ENCODE data around the gene GPS1. TPM values are rescaled to one million over a fixed set of nuclear protein-coding genes. Genes with fewer than 3 reads are reported as not detected.
A peak's percentile ranks its signal among the peaks of the same experiment; 100 is the strongest.

GPS1 gene
- polyA plus RNA-seq (2013, experiment 1 of 2), result 88.2 TPM
- polyA plus RNA-seq (2013, experiment 2 of 2), result 89.5 TPM

- Histone ChIP-seq H3K56ac (ENCODE audit: low read length) (peak within 1 kb of the TSS; percentile 91), H4K8ac (ENCODE audit: low read depth, low read length) (no peak within 1 kb of the TSS), H3K79me2 (ENCODE audit: control insufficient read depth, insufficient read depth, low read length) (peaks cover 7% of the 10 kb centered on the region), H3K18ac (ENCODE audit: low read length) (no peak within 1 kb of the TSS), H2BK15ac (replicated peaks; ENCODE audit: low read depth) (no peak within 1 kb of the TSS), H3K79me1 (ENCODE audit: low read length) (peaks cover 3% of the 10 kb centered on the region), H3K4me3 (ENCODE audit: low read length) (peak within 1 kb of the TSS; percentile 87), H4K5ac (ENCODE audit: low read length) (no peak within 1 kb of the TSS), H2BK5ac (ENCODE audit: low read length) (no peak within 1 kb of the TSS), H3K23ac (ENCODE audit: low read length) (peak within 1 kb of the TSS; percentile 89), H3K9ac (ENCODE audit: low read length) (peak within 1 kb of the TSS; percentile 84), H2AK5ac (ENCODE audit: low read length) (peak within 1 kb of the TSS; percentile 82), H3K4me1 (ENCODE audit: control insufficient read depth, low read depth, low read length) (no peaks in the 10 kb centered on the region), H2BK120ac (ENCODE audit: low read depth, low read length) (no peak within 1 kb of the TSS), H3K27ac (ENCODE audit: low read depth, low read length) (no peak within 1 kb of the TSS), H3K4me2 (ENCODE audit: low read length) (peak within 1 kb of the TSS; percentile 67), H3K36me3 (ENCODE audit: control insufficient read depth, insufficient read depth, low read length) (peaks cover 7% of the 10 kb centered on the region), H3K4ac (ENCODE audit: low read depth, low read length) (no peak within 1 kb of the TSS), H3K27me3 (ENCODE audit: insufficient read depth, low read length, poor library complexity) (no peaks in the 10 kb centered on the region)
- peak; percentile 53 for DNase-seq
- WGBS (ENCODE audit: extremely low coverage, insufficient coverage, low lambda C conversion rate), result no CpG with 5 or more reads among the region's 94 CpGs
Measured at GRCh38 chr17:82051776-82052637, at the start of gene GPS1, which contains the start of gene RFNG. Gene GPS1 (plus strand): TSS chr17:82051898. CDS start chr17:82051932, 34 bp downstream. Gene RFNG (minus strand): TSS chr17:82051811. CDS start chr17:82051766, 45 bp downstream.

- Histone ChIP-seq H3K36me3 (ENCODE audit: control insufficient read depth, insufficient read depth, low read length) (no peaks in the 10 kb centered on the region), H3K4me1 (ENCODE audit: control insufficient read depth, low read depth, low read length) (no peaks in the 10 kb centered on the region), H3K79me1 (ENCODE audit: low read length) (peaks cover 2% of the 10 kb centered on the region), H3K27me3 (ENCODE audit: insufficient read depth, low read length, poor library complexity) (no peaks in the 10 kb centered on the region), H4K5ac (ENCODE audit: low read length) (no peak overlapping the region), H2BK120ac (ENCODE audit: low read depth, low read length) (no peak overlapping the region), H4K8ac (ENCODE audit: low read depth, low read length) (no peak overlapping the region), H3K18ac (ENCODE audit: low read length) (peak overlapping the region; percentile 9), H3K4ac (ENCODE audit: low read depth, low read length) (no peak overlapping the region), H3K4me2 (ENCODE audit: low read length) (no peak overlapping the region), H3K23ac (ENCODE audit: low read length) (no peak overlapping the region), H2BK15ac (replicated peaks; ENCODE audit: low read depth) (no peak overlapping the region), H3K27ac (ENCODE audit: low read depth, low read length) (peak overlapping the region; percentile 73), H2AK5ac (ENCODE audit: low read length) (no peak overlapping the region), H3K9ac (ENCODE audit: low read length) (peak overlapping the region; percentile 27), H3K79me2 (ENCODE audit: control insufficient read depth, insufficient read depth, low read length) (no peaks in the 10 kb centered on the region), H2BK5ac (ENCODE audit: low read length) (peak overlapping the region; percentile 50), H3K4me3 (ENCODE audit: low read length) (no peak overlapping the region), H3K56ac (ENCODE audit: low read length) (peak overlapping the region; percentile 25)
- DNase-seq, result peak; percentile 87
- no CpG with 5 or more reads among the region's 53 CpGs for WGBS (ENCODE audit: extremely low coverage, insufficient coverage, low lambda C conversion rate)
Measured at GRCh38 chr17:82003411-82004381, 48.0 kb upstream of the GPS1 start.

GRCh38 chr17:82004517-82005455 lies 46.9 kb upstream of the GPS1 start:
- no peak for DNase-seq
- Histone ChIP-seq H3K79me1 (ENCODE audit: low read length) (peaks cover 2% of the 10 kb centered on the region), H2AK5ac (ENCODE audit: low read length) (no peak overlapping the region), H3K27ac (ENCODE audit: low read depth, low read length) (no peak overlapping the region), H3K4me3 (ENCODE audit: low read length) (no peak overlapping the region), H3K56ac (ENCODE audit: low read length) (no peak overlapping the region), H3K4me2 (ENCODE audit: low read length) (no peak overlapping the region), H3K36me3 (ENCODE audit: control insufficient read depth, insufficient read depth, low read length) (no peaks in the 10 kb centered on the region), H4K5ac (ENCODE audit: low read length) (no peak overlapping the region), H3K9ac (ENCODE audit: low read length) (no peak overlapping the region), H2BK5ac (ENCODE audit: low read length) (no peak overlapping the region), H3K18ac (ENCODE audit: low read length) (peak overlapping the region; percentile 9), H3K4me1 (ENCODE audit: control insufficient read depth, low read depth, low read length) (no peaks in the 10 kb centered on the region), H2BK120ac (ENCODE audit: low read depth, low read length) (no peak overlapping the region), H4K8ac (ENCODE audit: low read depth, low read length) (no peak overlapping the region), H3K23ac (ENCODE audit: low read length) (no peak overlapping the region), H3K4ac (ENCODE audit: low read depth, low read length) (peak overlapping the region; percentile 8), H3K79me2 (ENCODE audit: control insufficient read depth, insufficient read depth, low read length) (no peaks in the 10 kb centered on the region), H2BK15ac (replicated peaks; ENCODE audit: low read depth) (no peak overlapping the region), H3K27me3 (ENCODE audit: insufficient read depth, low read length, poor library complexity) (no peaks in the 10 kb centered on the region)
- no CpG with 5 or more reads among the region's 41 CpGs for WGBS (ENCODE audit: extremely low coverage, insufficient coverage, low lambda C conversion rate)

GRCh38 chr17:82005701-82006348 lies 45.9 kb upstream of the GPS1 start:
- Histone ChIP-seq H3K79me1 (ENCODE audit: low read length) (peaks cover 2% of the 10 kb centered on the region), H3K4ac (ENCODE audit: low read depth, low read length) (no peak overlapping the region), H4K8ac (ENCODE audit: low read depth, low read length) (no peak overlapping the region), H4K5ac (ENCODE audit: low read length) (no peak overlapping the region), H2BK15ac (replicated peaks; ENCODE audit: low read depth) (no peak overlapping the region), H3K36me3 (ENCODE audit: control insufficient read depth, insufficient read depth, low read length) (no peaks in the 10 kb centered on the region), H3K9ac (ENCODE audit: low read length) (no peak overlapping the region), H2BK120ac (ENCODE audit: low read depth, low read length) (no peak overlapping the region), H2AK5ac (ENCODE audit: low read length) (no peak overlapping the region), H3K4me3 (ENCODE audit: low read length) (no peak overlapping the region), H3K18ac (ENCODE audit: low read length) (no peak overlapping the region), H3K56ac (ENCODE audit: low read length) (no peak overlapping the region), H3K4me2 (ENCODE audit: low read length) (no peak overlapping the region), H3K23ac (ENCODE audit: low read length) (no peak overlapping the region), H2BK5ac (ENCODE audit: low read length) (no peak overlapping the region), H3K79me2 (ENCODE audit: control insufficient read depth, insufficient read depth, low read length) (no peaks in the 10 kb centered on the region), H3K27ac (ENCODE audit: low read depth, low read length) (no peak overlapping the region), H3K4me1 (ENCODE audit: control insufficient read depth, low read depth, low read length) (no peaks in the 10 kb centered on the region), H3K27me3 (ENCODE audit: insufficient read depth, low read length, poor library complexity) (no peaks in the 10 kb centered on the region)
- WGBS (ENCODE audit: extremely low coverage, insufficient coverage, low lambda C conversion rate), result no CpG with 5 or more reads among the region's 30 CpGs
- DNase-seq, result no peak
